NCI-H187 treated with DMSO at 0.1 percent for 48 hours (cell line): Measurements from ENCODE around the gene CLEC4A.
"Not testable (repeated sequence)": the region's sequence is repeated elsewhere in the genome, so short reads cannot be mapped to it uniquely, and the experiment has no call there.

Experiments used
- DNase-seq: peaks from one replicate; lab custom pipeline; 2025; lab: John Stamatoyannopoulos, UW

Gene CLEC4A

GRCh38 chr12:8123124-8123912 lies at the start of gene CLEC4A:
Gene CLEC4A, plus strand, starts transcription at chr12:8123617. Its CDS starts 262 bp downstream, at chr12:8123879.
- DNase-seq = no peak

- no peak for DNase-seq
Observed at GRCh38 chr12:8075935-8076334, 47.5 kb upstream of the CLEC4A start.

DNA sequence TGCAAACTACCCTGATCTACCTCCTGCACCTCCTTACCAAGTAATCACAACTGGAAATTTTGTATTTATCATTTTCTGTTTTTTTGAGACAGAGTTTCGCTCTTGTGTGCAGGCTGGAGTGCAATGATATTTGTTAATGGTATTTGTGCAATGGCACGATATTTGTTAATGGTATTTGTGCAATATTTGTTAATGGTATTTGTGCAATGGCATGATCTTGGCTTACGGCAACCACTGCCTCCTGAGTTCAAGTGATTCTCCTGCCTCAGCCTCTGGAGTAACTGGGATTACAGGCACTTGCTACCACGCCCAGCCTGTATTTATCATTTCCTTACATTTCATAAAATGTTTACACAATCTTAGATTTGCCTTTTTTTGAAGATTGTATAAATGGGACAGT lies 47.1 kb upstream of the CLEC4A start:
- DNase-seq = no peak

DNA sequence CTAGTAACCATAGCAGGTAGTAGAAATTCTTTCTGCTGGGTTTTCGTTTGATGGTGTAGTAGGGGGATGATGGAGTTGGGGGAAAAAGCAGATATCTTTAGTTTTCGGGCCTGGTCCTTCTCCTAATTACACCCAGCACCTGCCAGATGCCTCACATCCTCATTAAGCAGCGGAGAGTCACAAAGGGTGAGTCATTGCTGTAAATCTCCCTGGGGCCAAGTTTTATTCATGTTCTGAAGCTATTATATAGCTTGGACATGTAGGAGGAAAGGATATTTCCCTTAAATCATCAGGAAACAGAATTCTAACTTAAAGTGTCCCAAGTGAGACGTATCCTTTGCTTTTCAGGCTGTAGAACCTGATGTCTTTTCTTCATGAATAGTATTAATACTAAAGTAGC lies 46.2 kb upstream of the CLEC4A start:
- no peak for DNase-seq

DNA sequence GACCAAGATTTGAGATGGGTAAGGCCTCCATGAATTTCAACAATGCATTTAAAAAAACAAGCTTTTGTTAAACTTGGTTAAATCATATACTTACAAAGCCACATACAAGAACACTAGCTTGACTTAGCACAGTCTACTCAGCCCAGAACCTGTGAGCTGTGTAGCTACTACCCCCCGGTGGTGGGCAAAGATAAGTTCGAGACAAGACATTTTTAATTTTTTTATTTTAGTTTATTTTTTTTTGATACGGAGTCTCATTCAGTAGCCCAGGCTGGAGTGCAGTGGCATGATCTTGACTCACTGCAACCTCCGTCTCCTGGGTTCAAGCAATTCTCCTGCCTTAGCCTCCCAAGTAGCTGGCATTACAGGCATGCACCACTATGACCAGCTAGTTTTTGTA lies 45.0 kb upstream of the CLEC4A start:
- no peak for DNase-seq

DNA sequence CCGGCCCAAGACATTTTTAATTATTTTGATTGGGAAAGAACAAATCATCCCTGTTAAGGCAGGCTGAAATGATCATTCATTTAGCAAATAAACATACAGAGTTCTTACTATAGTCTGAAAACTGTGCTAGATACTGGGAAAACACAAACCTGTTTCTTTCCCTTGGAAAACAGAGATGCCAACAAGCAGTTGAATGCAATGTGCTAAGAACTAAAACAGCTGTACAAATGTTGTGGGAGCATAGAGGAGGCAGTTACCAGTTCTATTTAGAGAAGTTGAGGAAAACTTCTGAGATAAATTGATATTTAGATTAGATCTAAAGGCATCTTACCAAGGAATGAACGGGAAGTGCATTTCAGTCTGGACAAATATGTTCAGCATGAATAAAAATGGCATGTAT lies 44.5 kb upstream of the CLEC4A start:
- DNase-seq = no peak

DNA sequence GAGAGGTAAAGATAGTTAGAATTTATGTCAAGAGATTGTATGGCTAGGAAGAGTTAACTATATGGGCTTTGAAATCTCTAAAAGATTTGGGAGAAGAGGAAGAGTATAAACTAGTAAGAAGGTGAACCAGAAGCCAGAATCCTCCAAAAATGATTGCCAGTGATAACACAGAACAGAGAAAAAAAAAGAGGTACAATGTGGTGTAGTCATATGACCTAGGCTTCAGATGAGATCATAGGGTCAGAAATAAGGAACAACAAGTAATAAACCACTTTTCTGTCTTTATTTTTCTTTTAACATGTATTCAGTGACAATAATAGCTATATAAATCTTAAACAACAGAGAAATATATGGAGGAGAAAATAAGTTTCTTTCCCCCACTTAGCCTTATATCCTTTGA lies 43.3 kb upstream of the CLEC4A start:
- DNase-seq = no peak

- DNase-seq = no peak
Observed at GRCh38 chr12:8081251-8081920, 42.0 kb upstream of the CLEC4A start.

GRCh38 chr12:8082808-8083100 lies 40.7 kb upstream of the CLEC4A start:
- DNase-seq = no peak

- DNase-seq = not testable (repeated sequence)
Observed at GRCh38 chr12:8084351-8084750, 39.1 kb upstream of the CLEC4A start.

DNA sequence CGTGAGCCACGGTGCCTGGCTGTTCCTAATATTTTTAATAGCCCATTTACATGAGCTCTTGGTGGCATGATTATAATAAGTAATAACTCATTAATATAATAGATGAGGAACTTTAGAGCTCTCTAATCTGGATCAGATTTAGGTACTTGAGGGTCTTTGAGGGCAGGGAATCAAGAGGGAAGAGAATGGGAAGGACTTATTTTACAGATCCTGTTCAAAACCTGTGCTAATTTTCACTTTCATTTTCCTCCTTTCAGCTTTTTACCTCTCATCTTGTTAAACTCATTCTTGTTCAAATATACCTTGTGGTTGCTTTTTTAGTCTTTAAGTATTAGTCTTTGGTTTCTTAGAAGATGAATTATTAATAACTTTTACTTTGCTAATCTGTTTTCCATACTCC lies 35.8 kb upstream of the CLEC4A start:
- no peak for DNase-seq

GRCh38 chr12:8088574-8088973 lies 34.8 kb upstream of the CLEC4A start:
- no peak for DNase-seq

- DNase-seq = not testable (repeated sequence)
Observed at GRCh38 chr12:8089277-8089676, 34.1 kb upstream of the CLEC4A start.

DNA sequence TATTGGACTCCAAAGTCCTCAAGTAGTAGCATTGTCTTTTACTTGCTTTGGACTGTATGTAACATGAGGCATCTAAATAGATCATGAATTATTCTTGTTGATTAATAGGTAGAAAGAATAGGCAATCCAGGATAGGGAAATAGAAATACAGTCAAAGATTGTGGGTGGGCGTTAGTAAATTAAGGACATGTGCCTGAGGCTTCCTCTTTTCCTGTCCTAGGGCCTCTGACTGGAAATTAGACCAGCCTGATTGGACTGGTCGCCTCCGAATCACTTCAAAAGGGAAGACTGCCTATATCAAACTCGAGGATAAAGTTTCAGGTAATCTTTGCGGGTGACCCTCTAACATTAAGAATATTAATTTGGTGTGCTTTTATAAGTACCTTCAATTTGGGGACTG lies 33.7 kb upstream of the CLEC4A start:
- no peak for DNase-seq

DNA sequence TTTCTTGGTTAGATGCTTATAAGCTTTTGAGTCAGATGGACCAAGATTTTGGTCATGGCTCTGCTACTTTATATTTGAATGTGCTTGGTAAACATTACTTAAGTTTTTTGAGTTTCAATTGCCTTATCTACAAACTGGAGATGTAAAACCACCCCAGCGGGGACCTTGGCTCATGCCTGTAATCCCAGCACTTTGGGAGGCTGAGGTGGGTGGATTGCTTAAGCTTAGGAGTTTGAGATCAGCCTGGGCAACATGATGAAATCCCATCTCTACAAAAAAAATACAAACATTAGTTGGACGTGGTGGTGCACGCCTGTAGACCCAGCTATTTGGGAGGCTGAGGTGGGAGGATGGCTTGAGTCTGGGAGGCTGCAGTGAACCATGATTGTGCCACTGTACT lies 30.1 kb upstream of the CLEC4A start:
- DNase-seq = no peak

DNA sequence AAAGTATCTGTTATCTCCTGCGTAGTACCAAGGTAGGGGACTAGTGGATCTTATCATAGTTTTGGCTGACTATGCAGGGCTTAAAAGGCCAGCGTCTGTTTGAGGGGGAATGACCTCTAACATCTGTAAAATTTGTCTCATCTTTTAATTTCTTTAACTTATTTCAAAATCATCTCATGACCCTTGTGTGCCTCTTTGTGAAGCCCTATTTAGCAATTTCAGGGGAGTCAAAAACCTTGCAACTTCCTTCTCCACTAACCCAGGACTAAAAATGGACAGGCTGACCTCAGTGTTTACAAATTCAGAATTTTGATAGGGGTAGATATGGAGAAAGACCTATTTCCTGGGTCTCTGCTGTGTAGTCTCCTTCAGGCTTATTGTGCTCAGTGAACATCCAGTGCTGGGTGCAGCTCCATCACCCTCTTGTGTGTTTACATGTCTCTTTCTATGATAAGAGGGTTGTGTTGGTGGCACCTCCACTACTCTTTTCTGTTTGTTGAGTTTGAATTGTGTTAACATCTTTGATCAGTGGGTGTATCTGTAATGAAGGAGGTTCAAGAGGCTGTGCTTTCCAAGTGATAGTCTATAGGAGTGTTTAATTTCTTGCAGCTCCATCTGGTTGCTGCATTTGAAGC lies 27.0 kb upstream of the CLEC4A start:
- no peak for DNase-seq

GRCh38 chr12:8099235-8099634 lies 24.2 kb upstream of the CLEC4A start:
- no peak for DNase-seq

DNA sequence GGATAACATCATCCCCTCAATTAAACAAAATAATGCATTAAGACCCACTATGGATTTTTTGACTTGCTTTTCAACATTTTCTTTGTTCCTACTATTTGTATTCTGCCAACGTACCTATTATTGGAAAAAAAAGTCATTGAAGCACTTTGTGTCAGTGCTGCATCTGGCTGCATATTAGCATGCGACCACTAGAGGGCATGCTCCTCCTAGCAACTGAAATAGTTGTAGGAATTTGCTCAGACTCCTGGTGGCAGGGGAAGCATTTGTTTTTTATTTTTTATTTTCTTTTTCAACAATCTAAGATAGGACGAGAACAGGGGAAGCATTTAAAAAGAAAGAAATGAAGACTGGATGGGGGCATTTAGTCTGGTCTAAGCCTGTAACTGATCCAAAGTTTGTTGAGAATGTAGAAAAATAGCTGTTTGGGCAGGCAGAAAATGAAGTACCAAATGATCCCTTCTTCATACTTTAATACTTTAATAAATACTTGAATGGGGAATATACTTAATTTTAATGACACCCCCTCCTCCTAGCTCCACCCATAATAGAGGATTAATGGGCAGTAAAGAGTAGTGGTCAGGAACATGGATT lies 14.5 kb upstream of the CLEC4A start:
- peak; percentile 4 for DNase-seq

GRCh38 chr12:8113117-8113516 lies 10.3 kb upstream of the CLEC4A start:
- not testable (repeated sequence) for DNase-seq

- no peak for DNase-seq
Observed at GRCh38 chr12:8120072-8120713, 3.2 kb upstream of the CLEC4A start.

- DNase-seq = no peak
Observed at GRCh38 chr12:8127138-8127537, 3.7 kb downstream of the CLEC4A start.

GRCh38 chr12:8133636-8134397 lies 10.4 kb downstream of the CLEC4A start:
- not testable (repeated sequence) for DNase-seq
